ENCODE measurements around the gene EMCN.
"Not testable (repeated sequence)": the region's sequence is repeated elsewhere in the genome, so short reads cannot be mapped to it uniquely, and the experiment has no call there.

EMCN gene

DNA sequence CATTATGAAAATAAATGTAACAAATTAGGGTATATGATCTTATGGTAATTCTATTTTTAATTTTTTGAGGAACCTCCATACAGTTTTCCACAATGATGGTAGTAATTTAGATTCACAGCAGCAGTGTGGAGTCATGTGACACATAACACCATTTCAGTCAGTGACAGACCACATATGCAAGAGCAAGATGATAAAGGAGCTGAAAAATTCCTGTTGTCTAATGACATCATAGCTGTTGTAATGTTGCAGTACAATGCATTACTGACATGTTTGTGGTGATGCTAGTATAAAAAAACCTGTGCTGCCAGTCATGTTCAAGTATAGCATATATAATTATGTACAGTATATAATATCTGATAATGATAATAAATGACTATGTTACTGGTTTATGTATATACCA is 28.5 kb downstream of the EMCN start:
- DNase-seq: no peak

GRCh38 chr4:100486496-100486895 is 31.3 kb downstream of the EMCN start:
- DNase-seq: no peak

DNA sequence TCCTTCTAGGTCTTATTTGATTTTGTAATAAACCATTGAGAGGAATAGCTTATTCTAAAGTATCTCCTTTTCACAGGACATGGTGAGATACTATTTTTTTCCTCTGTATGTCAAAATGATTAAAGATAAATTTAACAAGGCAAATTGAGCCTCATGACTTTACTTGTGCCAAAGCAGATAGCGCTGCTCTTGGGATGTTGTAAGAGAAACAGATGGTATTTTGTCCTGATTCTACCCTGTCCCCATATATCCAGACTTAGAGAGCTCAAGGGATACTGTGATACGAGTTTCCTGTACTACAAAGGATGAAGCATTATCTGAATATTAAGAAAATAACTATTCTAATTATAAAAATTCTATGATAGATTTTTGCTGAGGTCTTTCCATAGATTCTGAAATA is 34.0 kb downstream of the EMCN start:
- DNase-seq: no peak

DNA sequence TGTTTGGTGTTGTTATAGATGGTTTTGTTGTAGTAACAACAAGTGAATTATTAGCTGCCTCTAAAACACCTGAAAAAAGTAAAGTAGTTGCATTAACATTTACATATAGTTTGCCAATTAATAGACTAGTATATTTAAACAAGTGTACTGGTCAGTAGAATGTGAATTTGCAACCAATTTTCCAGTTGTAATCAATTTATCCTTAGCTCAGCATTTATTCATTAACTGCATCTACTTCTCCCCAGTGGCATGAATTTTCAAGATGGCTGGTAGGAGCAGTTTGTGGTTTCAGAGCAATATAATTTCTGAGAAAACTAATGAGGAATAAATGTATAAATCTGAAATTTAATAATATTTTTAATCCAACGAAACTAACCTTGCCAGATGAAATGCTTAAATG is 37.9 kb downstream of the EMCN start:
- no peak for DNase-seq

GRCh38 chr4:100469555-100469954 is 48.3 kb downstream of the EMCN start:
- no peak for DNase-seq

- no peak for DNase-seq
Measured at GRCh38 chr4:100466501-100466900, 51.3 kb downstream of the EMCN start.

DNA sequence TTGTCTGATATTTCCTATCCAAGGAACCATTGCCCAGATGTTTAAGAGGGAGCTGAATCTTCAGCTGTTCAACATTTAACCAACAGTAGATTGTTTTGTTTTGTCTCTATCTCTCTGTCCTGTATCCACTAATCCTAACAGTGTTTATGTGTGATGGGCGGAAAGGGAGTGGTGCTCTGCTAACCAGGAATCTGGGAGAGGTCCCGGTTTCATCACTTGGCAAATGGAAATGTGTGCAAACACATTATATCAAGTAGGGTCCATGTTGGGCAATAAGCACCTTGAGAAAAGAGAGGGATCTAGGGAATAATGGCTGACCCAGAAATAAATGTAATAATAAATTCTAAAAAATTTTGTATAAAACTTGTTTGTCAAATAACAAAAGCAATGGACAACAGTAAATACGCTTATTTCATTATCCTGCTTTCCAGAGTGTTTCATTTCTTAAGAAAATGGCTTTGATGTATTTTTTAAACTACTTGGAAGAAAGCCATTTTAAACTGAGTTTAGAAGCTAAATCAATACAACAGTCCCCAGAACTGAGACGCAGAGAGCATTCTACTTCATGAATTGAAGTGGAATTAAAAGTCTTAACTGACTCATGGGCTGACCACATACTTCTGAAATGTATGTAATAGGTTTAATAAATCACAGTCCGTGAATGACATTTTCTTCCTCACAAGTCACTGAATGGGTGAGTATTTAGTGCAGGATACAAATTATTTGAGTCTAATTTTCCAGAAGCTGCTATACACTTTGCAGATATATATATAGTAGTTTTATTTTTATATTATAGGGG is 55.8 kb downstream of the EMCN start:
- no peak for DNase-seq

DNA sequence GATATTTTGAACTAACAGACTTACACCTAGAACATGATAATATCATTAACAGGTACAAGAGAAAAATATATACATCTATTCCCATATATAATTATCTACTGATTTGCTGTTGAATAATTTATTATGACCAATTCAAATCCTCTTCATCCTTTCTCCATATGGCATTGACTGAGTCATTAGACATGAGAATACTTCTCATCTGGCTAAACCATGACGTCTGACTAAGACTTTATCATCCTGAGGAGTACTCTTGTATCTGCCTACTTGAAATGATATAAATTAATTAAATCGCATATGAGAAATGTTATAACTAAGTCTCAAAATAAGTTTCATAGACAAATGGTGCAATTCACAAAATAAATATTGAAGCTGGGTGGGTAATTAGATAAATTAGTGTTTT is 67.4 kb downstream of the EMCN start:
- DNase-seq: no peak

GRCh38 chr4:100431416-100431815 is 86.4 kb downstream of the EMCN start:
- DNase-seq: no peak

GRCh38 chr4:100430451-100430850 is 87.4 kb downstream of the EMCN start:
- DNase-seq: no peak

DNA sequence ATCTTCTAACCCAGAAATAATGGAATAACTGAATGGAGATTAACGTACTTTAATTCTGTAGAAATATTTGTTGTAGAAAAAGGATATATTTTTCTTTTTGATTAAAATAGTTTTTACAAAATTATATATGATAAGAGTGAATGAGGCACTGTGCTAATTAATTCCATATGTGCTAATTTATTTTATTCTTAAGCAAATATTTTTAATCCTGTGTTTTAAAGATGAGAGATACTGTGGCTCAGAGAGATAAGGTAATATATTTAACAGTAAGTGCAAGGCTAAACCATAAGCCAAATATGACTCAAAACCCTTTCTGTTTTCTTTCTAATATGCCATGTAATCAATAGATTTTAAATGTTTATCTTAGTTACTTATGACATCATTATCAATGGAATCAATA is 88.2 kb downstream of the EMCN start:
- no peak for DNase-seq

- no peak for DNase-seq
Measured at GRCh38 chr4:100428051-100428450, 89.8 kb downstream of the EMCN start.

- no peak for DNase-seq
Measured at GRCh38 chr4:100424376-100424775, 93.4 kb downstream of the EMCN start.

DNA sequence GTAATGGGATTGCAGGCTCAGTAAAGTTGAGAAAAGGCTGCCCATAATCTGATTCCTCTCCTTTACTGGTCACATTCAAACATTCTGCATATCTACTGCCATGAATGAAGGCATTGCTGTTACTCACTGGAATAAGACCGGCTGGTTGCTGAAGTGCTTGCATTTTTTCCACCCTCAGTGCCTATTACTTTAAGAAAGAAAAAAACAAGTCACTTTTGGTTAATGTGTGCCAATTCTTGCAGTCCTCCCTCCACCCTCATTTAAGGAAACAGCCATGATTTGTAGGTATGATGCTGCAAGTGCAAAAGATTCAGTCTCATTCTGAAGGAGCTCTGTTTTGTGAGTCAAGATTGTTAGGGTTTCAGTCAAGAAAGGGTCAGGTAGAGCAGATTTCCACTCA is 94.9 kb downstream of the EMCN start:
- DNase-seq: no peak

DNA sequence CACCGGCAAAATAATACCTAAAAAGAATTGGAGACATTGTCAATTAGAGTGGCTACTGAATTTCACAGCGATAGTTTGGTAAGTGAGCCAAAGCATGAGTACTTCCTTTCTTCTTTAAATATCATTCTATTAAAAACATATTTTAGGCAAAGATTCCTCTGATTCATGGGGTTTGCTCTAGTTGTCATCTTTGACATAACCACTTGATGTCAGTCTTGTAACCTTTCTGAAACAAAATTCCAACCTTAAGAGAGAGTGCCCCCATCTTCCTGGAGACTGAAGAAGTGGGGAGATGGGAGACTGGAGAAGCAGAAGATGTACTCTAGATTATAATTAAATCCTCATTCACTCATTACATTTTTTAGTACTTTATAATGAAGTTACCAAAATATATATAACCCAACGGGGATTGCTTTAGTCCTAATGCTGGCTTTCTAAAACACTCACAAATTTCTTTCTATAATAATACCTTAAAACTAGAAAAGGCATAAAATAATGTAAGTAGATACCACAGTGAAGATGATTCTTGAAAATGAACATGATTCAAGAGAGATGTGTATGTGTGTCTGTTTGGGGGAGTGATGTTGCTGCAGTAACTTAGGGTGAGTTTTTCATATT is 96.4 kb downstream of the EMCN start:
- no peak for DNase-seq

DNA sequence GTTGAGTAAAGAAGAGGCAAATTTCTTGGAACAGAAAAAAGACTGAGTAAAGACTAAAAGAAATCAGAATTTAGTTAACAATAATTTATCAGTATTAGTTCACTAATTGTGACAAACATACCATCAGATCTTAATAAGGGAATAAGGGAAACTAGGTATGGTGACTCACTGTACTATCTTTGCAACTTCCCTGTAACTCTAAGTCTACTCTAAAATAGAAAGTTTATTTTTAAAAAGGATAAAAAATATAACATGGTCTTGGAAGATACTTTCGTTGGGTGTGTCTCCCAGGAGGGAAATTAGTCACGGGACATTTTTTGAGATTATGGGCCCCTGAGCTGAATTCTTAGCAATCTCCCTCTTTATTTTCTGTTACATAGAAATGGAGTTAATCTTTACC is 97.3 kb downstream of the EMCN start:
- no peak for DNase-seq

DNA sequence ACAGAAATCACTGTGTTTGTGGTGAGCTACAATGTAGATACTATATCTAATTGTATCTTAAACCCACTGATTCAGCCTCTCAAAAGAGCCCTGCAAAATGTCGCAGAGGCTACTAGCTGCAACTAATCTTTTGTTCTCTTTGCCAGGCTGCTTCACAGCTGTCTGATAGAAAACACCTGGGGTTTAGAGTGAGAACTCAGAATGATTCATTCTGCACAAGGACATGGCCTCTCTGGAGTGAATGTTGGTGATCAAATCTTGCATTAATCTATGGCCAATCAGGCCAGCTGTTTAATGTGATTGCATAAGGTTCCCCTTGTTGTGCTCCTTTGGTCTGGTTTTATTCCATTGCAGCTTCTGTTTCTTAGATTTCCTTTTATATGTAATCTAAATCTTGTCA is 100.3 kb downstream of the EMCN start:
- DNase-seq: no peak

GRCh38 chr4:100414016-100414790 is 103.6 kb downstream of the EMCN start:
- DNase-seq: no peak

DNA sequence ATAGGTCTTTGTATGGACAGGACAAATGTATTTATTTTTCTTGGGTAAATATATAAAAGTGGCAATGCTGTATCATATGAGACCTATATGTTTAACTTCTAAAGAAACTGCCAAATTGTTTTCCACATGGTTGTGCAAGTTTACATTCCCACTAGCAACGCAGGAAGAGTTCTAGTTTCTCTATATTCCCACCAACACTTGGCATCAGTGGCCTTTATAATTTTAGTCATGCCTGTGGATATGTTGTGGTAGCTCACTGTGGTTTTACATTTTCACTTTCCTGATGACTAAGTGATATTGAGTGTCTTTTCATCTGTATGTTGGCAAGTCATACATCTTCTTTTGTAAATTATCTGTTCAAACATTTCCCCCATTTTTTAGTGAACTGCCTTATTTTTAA is 126.0 kb downstream of the EMCN start:
- DNase-seq: no peak

DNA sequence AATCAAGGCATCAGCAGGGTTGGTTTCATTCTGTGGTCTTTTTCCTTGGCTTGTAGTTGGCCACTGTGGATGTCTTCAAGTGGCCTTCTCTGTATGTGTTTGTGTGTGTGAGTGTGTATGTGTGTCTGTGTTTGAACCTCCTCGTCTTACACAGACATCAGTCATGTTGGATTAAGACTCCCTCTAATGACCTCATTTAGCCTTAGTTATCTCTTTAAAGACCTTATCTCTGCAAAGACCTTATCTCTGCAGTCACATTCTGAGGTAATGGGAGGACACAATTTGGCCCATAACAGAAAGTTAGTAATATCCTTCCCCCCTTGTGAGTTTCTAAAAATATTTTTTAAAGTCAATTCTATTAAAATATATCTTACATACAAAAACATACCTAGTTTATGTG is 126.7 kb downstream of the EMCN start:
- no peak for DNase-seq

DNA sequence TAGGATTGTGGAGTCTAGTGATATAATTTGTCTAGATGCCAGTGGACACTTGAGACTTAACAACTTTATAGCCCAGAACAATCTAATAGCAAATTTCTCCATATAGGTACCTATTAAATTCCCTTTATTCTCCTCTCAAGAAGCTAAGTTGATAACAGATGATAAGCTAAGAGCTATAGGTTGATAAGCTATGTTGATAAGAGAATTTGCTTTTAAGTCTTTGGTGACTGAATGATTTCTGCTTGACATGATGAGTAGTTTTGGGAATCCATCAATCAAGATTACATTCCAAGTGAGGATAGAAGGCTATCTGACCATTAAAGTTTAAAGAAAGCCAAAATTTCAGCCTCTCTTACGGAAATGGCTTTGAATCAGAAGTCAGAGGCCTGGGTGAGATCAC is 131.6 kb downstream of the EMCN start:
- DNase-seq: no peak

DNA sequence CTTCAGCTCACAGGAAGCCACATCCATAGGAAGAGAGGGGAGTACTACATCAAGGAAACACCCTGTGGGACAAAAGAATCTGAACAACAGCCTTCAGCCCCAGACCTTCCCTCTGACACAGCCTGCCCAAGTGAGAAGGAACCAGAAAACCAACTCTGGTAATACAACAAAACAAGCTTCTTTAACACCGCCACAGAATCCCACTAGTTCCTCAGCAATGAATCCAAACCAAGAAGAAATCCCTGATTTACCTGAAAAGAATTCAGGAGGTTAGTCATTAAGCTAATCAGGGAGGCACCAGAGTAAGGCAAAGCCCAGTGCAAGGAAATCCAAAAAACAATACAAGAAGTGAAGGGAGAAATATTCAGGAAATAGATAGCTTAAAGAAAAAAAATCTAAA is 137.4 kb downstream of the EMCN start:
- DNase-seq: not testable (repeated sequence)

GRCh38 chr4:100379583-100380105 is 138.2 kb downstream of the EMCN start:
- no peak for DNase-seq

- DNase-seq: no peak
Measured at GRCh38 chr4:100372432-100372831, 145.4 kb downstream of the EMCN start.
